GM19455 (cell line): ENCODE results near the gene HBP1.
"Not testable (repeated sequence)": the region's sequence is repeated elsewhere in the genome, so short reads cannot be mapped to it uniquely, and the experiment has no call there.

ENCODE experiments used
- ATAC-seq: cut with Tn5 transposase; IDR thresholded peaks from one replicate; pipeline ENCODE4 v1.9.1; 2021; ENCODE audit not compliant: unreplicated experiment

The HBP1 gene

DNA sequence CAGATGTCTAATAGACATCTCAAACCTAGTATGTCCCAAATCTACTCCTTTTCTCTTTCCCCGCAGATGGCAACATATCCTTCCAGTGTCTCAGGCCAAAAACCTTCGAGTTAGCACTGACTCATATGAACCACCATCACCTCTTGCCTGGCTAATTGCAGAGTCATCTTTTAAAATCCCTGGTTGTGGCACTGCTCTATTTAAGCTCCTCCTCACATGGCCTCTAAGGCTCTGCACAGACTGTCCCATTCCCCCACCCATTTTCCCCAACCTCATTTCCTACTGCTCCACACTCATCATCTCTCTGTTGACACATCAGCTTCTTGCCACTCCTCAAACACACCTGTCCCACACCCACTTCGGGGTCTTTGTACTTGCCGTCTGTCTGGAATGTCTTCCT lies 16.8 kb upstream of the HBP1 start:
- no peak for ATAC-seq

DNA sequence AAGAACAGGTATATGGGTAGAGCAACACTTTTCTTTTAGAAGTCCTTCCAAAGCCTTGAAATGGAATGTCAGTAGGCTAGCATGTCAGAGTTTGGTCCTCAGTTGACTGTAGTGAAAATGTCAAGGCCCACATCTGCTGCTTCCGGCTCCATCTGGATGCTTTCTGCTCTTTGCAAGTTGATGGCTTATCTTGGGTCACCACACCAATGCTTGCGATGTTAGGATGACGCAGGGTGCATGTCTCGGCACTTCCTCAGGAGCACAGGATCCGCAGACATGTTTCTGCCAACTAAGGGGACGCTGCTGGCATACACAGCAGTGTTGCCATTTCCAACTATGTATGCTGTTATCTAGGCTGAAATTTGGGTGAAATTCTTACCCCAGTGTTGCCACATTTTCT lies 14.0 kb upstream of the HBP1 start:
- ATAC-seq = no peak

DNA sequence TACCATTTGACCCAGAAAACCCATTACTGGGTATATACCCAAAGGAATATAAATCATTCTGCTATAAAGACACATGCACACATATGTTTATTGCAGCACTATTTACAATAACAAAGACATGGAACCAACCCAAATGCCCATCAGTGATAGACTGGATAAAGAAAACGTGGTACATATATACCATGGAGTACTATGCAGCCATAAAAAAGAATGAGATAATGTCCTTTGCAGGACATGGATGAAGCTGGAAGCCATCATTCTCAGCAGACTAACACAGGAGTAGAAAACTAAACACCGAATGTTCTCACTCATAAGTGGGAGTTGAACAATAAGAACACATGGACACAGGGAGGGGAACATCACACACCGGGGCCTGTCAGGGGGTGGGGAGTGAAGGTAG lies 13.1 kb upstream of the HBP1 start:
- ATAC-seq = not testable (repeated sequence)

DNA sequence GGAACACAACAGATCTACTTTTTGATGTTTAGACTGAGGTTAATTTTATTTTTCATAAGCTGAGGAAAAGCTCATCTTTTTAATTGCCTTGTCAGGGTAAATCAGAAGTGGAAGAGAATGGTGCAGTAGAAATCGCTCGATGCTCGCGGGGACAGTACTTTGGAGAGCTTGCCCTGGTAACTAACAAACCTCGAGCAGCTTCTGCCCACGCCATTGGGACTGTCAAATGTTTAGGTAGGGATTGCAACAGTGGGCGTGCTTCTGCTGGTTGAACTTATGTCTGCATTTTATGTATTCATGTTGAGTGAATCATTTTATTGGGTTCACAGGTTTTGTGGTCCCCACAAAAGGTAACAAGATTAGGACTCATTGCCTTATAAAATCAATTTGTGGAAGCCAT lies 11.7 kb upstream of the HBP1 start:
- no peak for ATAC-seq

DNA sequence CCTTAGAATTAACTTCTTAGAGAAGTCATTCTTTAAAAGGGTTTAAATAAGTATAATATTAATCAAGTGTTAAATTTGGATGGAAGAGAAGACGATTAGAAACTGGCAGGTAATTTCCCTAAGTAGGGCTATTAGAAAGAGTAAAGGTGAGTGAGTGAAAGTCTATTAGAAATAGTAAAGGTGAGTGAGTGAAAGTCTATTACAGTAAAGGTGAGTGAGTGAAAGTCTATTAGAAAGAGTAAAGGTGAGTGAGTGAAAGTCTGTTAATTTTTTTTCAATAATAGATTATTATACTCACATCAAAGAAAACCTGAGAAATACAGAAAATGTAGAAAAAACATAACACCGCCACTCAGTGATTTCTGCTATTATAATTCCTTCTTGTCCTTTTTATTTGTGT lies 10.8 kb upstream of the HBP1 start:
- no peak for ATAC-seq

DNA sequence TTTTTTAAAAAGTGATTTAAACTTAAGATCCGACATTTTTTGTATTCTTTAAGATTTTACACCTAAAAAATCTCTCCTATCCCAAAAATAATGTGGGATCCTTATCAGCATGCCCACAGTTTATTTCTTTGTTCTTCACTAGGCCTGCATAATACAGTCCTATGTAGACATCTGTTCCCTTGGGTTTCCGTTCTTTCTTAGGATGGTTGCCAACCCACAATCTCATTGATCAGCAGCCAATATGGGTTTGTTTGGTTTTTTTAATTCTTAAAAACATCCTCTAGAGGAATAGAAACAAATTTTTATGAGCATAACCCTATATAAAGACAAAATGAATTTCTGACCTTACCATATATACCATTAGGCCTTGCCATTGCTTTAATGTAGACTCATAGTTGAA lies 8.4 kb upstream of the HBP1 start:
- ATAC-seq = no peak

DNA sequence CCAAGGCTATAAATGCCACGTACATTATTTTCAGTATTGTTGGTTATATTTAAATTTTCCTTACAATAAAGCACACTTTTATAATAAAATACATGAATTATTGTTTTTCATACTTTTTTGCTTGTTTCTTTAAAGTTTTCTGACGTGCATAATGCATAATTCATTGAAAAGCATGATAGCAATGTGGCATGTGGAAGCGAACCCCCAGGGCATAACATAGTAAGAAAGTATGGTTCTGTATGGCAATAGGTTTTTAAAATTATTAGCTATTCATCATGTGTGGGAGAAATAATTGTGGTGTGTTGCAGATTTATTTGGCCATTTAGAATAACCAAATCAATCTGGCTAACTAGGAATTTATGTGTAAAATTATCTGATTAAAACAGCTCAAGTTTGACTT lies 7.4 kb upstream of the HBP1 start:
- no peak for ATAC-seq

DNA sequence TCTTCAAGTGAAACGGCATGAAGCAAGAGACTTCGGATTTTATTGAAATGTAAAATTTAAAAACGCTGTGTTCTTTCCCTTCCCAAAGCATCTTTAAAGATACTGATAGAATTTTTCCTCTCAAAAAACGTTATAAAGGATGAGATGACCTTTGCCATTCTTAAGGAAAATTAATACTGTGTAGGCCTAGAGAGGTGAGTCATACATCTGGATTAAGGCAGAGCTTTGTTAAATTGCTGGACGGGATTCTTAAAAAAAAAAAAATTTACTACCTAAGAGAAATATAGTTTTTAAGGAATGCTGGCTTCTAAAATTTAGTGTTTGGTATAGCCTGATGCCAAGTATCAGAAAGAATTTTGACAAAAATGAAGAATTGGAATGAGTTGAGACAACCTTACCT lies 6.3 kb upstream of the HBP1 start:
- no peak for ATAC-seq

DNA sequence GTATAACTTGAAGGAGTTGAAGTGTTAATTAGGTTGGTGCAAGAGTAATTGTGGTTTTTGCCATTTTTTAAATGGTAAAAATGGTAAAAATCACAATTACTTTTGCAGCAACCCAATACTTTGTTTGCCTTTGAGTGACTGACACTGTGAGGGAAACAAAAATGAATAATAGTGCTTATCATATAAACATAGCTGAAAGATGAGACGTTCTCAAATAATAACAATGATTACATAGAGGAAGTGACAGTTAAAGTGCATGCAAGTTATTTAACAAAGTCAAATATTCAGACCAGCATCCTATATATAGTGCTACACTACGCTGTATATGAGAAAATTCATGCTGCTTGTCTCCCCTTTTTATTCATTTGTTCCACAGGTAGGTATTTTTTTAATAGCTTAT lies 4.7 kb upstream of the HBP1 start:
- no peak for ATAC-seq

DNA sequence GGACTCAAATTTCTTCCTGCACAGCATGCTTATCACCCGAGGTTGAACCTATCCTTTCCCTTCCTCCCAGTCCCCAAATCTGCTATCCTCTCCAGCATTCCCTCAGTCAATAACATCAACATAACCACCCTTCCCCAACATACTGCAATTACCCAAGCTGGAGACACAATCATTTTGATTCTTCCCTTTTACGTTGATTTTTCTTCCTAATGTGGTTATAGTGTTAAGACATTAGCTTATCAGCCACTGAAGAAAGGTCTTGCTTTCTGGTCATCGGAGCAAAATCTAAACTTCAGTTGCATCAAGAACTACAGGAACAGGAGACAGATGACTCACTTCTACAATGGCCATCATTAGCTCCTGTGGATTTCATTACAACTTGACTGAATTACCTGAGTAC lies 3.5 kb upstream of the HBP1 start:
- no peak for ATAC-seq

DNA sequence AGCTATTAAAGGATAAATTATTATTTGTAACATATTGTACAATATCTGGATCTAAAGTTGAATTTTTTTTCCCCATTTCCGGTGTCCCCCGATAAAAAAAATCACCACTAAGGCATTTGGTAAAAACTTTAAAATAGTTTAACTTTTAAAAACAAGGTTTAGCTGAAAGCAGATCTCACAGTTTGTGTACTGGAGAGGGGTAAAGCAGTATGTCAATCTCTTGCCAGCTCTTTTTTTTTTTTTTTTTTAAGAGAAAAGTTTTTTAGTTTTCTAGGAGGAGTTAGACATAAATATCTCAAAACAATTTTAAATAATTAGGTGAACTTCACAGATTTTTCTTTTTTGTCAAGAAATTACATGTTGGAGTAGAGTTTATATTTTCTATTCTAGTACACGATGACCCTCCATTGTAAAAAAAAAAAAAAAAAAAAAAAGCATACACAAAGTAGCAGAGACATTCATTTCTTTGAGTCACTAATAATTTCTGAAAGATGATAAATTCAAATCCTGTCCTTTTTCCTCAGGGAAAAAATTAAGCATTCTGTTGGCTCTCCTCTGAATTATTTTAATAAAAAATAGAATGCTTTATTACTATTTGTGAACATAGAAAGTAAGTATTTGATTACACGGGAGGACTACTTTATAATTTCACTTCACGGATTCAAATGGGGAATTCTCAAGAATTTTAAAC lies 1.9 kb upstream of the HBP1 start:
- ATAC-seq = no peak

DNA sequence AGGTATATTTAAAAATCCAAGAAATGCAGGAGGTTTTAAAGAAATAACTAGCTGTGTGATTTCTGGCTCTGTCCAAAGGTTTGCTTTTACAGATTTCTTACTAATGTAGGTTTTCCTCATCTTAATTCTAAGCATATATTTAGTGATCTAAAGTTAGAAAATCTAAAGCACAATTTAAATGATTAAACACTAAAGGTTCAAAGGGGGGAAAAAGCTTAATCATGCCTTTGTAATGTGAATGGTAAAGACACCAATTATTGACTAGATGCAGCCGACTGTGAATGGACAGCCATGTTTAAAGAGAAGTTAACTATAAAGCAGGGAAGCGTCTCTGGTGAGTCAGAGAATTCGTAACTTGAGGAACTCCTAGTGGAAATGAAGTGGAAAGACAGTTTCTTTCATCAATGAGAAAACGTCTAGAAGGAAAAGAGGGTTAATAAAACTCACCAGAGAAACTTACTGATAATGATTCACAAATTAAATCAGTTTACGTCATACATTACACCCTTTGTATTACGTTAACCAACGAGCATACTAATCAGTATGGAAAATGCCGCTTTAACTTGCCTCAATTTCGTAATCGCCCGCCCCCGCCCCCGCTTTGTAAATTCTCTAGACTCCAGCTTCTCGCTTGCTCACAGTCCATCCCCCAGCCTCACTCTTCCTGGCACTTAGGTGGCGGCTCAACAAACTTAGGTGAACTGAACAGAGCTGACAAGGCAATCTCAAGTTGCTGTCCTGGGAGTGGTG lies 1.1 kb upstream of the HBP1 start:
- ATAC-seq = no peak

DNA sequence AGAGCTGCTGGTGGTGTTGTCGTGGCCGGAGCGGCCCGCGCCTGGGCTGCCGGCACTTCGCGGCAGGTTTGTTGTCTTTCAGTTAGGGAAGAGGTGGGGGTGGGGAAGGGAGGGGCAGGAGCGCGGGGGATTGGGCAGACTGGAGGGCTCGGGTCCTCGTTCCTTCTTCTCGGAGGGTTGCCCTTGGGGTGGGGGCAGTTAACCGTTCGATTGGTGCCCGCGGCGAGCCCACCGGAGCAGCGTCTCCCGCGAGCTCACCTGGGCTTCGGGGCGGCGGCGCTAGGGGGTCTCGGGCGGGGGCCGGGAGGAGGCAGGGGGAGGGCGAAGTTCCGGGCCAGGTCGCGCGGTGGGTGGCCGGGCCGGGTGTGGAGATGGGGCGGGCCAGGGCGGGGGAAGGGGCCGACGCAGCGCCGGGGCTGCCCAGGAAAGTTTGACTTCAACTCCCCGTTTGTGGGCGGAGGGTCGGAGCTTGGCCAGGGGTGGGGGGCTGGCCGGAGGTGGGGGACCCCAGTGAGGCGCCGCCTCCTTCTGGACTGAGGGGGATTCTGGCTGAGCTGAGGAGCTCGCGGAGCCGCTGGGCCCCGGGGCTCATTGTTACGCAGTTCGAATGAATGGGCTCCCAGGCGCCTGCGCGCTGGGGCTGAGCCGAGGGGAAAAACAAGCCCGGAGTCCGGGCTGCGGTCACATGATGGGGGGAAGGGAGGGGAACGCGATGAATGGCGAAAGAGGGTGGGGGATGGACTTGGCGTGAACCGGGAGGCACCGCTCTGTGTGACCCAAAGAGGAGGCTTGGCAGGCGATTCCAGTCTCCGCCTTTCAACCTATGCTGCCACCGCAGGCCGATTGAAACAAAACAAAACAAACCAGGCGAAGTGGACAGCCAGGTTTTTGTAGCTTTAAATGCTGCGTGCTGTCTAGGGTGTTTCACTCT lies 582 bp downstream of the HBP1 start:
- ATAC-seq = peak; percentile 23

DNA sequence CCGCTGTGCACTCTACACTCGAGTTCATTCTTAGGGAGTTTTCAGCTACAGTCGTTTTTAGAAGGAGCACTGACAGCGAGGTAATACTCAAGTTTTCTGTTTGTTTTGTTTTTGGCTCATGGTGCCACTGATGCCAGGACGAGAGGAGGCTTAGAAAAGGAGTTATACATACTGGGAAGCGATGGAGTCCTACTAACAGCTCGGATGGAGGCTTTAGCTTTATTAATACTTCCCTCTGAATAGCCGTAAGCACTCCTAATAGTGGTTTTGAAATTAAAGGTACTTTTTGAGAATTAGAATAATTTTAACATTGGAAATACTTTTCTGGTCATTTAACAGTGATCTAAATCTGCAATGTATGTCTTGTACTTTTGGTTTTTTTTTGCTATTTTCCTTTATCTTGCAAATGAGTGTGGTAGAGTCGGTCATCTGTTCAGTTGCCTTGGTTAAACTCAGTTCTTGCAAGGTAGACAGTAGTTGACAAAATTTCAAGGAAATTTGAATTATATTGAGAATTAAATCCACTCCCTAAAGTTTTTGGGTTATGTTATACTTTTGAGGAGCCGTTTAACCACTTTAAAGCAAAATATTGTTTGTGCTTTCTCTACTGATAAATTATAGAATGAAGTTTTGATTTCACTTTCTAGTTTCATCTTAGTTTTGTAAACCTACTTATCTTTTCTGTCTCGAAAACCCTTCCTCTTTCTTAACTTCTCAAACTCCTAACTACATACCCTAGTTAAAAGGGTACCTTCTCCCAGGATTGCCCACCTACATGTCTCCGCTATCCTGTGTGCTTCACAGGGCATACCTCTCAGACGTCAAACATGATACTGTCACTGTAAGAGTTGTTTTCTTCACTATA lies 1.5 kb downstream of the HBP1 start:
- no peak for ATAC-seq

DNA sequence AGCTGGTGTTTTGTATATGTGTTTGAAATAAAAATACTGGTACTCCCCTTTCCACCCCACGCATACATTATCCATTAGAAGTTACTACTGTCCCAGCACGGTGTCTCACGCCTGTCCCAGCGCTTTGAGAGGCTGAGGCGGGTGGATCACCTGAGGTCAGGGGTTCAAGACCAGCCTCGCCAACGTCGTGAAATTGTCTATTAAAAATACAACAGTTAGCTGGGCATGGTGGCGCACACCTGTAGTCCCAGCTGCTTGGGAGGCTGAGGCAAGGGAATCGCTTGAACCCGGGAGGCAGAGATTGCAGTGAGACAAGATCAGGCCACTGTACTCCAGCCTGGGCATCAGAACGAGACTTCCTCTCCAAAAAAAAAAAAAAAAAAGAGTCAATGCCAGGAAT lies 2.7 kb downstream of the HBP1 start:
- no peak for ATAC-seq

DNA sequence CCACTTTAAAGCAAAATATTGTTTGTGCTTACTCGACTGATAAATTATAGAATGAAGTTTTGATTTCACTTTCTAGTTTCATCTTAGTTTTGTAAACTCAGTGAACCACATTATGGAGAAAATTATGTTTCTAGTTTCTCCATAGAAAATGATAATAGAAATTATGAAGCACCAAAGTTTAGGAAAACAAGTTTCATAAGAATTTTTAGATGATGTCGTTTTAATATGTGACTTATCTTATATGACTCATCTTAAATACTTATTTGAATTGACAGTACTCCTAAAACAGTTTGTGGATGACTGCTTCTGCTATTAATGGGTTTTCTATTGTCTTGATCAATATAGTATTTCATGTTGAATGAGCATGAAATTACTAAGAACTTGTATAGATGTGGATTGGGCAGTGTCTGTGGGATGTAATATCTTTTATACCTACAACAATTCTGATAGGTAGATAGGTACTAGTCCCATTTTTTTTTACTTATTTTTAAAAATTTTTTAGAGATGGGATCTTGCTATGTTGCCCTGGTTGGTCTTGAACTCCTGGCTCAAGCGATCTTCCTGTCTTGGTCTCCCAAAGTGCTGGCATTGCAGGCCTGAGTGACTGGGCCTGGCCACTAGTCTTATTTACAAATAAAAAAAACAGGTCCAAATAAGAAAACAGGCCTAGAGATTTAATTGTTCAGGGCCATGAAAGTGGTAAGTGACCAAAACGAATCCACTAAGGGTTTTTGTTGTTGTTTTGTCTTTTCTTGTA lies 3.7 kb downstream of the HBP1 start:
- no peak for ATAC-seq

DNA sequence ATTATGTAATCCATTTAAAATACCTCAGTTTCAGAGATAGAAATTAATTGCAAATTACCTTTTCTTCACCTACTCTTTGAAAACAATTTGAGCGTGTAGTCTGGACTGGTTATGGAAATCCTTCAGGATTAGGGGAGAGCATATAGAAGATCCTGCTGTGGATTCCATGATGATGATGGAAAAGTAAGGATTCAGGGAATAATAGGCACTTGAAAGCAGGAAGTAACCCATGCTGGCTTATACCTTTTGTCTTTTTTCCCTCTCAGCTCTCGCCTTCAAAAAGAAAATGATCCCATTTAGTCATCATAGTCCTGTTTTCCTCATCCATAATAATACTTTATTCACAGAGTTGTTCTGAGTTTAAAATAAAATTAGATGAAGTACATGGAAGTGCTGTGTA lies 4.4 kb downstream of the HBP1 start:
- ATAC-seq = no peak

DNA sequence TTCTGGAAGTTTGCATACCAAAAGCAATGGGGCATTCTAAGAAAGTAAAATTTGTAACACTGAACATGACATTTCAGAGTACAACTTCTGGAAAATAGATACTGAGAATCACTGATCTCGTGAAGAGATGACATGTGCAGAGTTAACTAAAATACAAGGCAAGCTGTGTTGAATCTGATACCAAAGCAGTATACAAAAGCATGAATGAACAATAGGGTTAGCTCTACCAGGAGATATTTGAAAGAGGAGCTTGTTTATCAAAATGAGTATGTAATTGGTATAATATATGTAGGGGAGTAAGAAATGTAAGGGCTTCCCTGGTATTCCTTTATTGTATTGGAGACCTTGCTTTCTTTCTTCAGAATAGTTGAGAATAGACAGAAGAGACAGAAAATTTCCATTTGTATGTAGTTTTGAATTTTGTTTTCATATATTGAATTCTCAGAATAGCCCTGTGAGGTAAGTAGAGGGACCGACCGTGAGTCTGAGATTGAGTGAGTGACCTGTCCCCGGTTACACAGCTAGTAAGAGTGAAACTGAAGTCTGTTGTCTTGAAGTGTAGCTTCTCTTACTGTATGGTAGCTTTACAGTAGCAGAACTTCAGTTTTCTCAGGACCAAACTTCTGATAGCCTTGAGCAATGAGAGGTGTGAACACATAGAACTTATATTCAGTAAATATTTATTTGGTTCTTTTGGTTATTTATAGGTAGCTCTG lies 5.0 kb downstream of the HBP1 start:
- no peak for ATAC-seq

DNA sequence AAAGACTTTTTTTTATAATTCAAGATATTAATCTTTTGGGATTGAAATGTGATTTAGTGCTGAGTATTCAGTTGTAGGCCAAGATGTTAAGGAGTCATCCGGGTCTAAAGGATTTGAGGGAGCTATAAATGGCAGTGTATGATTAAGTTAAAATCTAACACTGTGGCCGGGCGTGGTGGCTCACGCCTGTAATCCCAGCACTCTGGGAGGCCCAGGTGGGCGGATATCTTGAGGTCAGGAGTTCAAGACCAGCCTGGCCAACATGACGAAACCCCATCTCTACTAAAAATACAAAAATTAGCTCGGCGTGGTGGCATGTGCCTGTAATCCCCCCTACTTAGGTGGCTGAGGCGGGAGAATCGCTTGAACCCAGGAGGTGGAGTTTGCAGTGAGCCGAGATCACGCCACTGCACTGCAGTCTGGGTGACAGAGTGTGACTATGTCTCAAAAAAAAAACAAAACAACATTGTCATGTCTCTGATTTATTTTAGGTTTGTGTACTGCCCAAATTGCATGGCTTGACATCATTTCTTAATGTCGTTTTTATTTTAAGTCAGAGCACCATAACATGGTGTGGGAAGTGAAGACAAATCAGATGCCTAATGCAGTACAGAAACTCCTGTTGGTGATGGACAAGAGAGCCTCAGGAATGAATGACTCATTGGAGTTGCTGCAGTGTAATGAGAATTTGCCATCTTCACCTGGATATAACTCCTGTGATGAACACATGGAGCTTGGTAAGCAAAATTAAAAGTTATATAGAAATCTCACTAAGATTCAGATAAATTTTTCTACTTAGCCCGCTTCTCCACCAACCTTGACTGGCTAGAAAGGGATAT lies 10.7 kb downstream of the HBP1 start:
- no peak for ATAC-seq
